Measurements from ENCODE around the gene EGLN3.

The EGLN3 gene

DNA sequence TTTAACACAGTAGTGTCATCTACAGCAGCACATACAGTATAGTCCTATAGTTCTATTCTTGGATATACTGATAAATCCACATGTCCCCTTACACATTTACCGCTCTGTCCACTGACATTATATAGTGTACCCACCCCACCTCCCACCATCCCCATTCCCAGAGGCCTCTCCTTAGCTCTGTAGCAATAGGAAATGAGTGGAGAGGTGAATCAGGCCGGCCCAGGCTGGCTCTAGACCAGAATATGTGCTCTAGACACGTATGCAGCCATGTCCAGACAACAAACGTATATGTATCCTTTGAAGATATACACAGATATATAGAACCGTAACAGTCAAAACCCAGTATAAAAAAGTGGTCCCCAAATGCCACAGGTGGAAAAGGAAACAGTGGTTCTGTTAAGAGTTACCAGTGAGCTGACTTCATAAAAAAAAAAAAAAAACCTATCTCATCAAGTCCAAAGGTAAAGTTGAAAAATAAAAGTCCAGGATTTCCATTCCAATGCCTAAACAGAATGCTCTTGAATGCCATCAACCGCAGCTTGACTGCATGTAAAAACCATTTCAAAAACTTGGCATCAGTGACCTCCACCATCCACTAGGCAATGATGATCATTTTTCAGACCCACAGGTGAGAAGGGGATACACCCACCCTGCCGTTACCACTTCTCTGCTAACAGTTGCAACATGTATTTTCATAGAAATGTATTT lies 16.7 kb downstream of the EGLN3 start:
- H3K4me1 ChIP-seq (ENCODE audit: control insufficient read depth, insufficient read depth, low read length) = peaks cover 31% of the 10 kb centered on the region

DNA sequence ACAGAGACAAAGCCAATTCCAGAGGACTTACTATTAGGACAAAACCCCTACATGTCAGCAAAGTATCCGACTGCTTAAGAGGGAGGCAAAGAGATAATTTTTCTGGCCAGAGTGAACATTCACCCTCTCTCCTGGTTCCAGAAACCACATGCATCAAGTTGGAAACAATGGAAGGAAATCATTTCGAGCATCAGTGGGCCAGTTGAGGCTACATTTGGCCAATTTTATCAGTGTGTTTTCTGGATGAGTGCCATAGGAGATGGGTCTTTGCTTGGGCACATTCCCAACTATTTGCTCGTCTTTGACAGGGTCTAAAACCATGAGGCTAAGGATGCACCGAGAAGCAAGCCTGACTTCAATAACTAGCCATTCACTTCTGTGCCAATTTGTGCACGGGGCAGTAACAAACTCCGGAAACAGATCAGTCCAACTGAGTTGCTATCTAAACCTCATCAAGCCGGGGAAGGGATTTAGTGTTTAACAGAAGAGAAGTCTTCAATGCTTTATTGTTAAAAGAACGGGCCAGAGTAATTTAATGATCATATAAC lies 17.4 kb downstream of the EGLN3 start:
- no peak overlapping the region for H3K4me3 ChIP-seq (ENCODE audit: low read depth, low read length)
- ChIA-PET POLR2A (interaction anchor here (1.4 kb wide), 1 partner anchor 17 kb away, joined by 5 read pairs; the partner anchor contains the start of gene EGLN3), CTCF (interaction anchor here (0.8 to 0.9 kb wide), 2 partner anchors 76 to 84 kb away, joined by 3 read pairs; no protein-coding TSS in a partner anchor)
- TF ChIP-seq TRIM28 (IDR thresholded peaks at IDR 0.05; ENCODE audit: borderline replicate concordance, low read length) (0 out of 2 replicates have a peak, but pooled peaks have one; percentile 45), KLF8 (tag by site-specific recombination; IDR thresholded peaks at IDR 0.05) (0 out of 2 replicates have a peak, but pooled peaks have one; percentile 8), ZNF16 (tag by site-specific recombination; IDR thresholded peaks at IDR 0.05; ENCODE audit: low read depth) (no peak)
- TF ChIP-seq, protein P1, sequence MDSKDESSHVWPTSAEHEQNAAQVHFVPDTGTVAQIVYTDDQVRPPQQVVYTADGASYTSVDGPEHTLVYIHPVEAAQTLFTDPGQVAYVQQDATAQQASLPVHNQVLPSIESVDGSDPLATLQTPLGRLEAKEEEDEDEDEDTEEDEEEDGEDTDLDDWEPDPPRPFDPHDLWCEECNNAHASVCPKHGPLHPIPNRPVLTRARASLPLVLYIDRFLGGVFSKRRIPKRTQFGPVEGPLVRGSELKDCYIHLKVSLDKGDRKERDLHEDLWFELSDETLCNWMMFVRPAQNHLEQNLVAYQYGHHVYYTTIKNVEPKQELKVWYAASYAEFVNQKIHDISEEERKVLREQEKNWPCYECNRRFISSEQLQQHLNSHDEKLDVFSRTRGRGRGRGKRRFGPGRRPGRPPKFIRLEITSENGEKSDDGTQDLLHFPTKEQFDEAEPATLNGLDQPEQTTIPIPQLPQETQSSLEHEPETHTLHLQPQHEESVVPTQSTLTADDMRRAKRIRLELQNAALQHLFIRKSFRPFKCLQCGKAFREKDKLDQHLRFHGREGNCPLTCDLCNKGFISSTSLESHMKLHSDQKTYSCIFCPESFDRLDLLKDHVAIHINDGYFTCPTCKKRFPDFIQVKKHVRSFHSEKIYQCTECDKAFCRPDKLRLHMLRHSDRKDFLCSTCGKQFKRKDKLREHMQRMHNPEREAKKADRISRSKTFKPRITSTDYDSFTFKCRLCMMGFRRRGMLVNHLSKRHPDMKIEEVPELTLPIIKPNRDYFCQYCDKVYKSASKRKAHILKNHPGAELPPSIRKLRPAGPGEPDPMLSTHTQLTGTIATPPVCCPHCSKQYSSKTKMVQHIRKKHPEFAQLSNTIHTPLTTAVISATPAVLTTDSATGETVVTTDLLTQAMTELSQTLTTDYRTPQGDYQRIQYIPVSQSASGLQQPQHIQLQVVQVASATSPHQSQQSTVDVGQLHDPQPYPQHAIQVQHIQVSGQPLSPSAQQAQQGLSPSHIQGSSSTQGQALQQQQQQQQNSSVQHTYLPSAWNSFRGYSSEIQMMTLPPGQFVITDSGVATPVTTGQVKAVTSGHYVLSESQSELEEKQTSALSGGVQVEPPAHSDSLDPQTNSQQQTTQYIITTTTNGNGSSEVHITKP (tag by site-specific recombination; IDR thresholded peaks at IDR 0.05) = peak; percentile 40; the same call in 1 of the 2 replicates
- peaks cover 31% of the 10 kb centered on the region for H3K4me1 ChIP-seq (ENCODE audit: control insufficient read depth, insufficient read depth, low read length)
- no peaks in the 10 kb centered on the region for H3K9me3 ChIP-seq (ENCODE audit: control insufficient read depth, insufficient read depth, low read depth, low read length)
- H3K27ac ChIP-seq (ENCODE audit: extremely low read depth, low read depth, low read length) = peak overlapping the region; percentile 47; the same call in 1 of the 2 replicates
- H3K36me3 ChIP-seq (ENCODE audit: control insufficient read depth in 2 of 2, insufficient read depth in 1 of 2, low read length in 2 of 2) = peaks cover 0 to 12% of the 10 kb centered on the region in 2 experiments; a peak in 2 of 3 replicates

More for the DNA sequence above, 16.7 kb downstream of the EGLN3 start:
- Histone ChIP-seq H3K36me3 (ENCODE audit: control insufficient read depth in 2 of 2, insufficient read depth in 1 of 2, low read length in 2 of 2) (peaks cover 0 to 5% of the 10 kb centered on the region in 2 experiments; a peak in 2 of 3 replicates), H3K4me3 (ENCODE audit: low read depth, low read length) (no peak overlapping the region), H3K9me3 (ENCODE audit: control insufficient read depth, insufficient read depth, low read depth, low read length) (no peaks in the 10 kb centered on the region), H3K27ac (ENCODE audit: extremely low read depth, low read depth, low read length) (no peak overlapping the region)
- POLR2A ChIA-PET = no interaction called here
- CTCF ChIA-PET = interaction anchor here (0.6 kb wide), 1 partner anchor 14 kb away, joined by 3 read pairs; no protein-coding TSS in a partner anchor
- no peak for TF ChIP-seq ZNF112 (tag by site-specific recombination; IDR thresholded peaks at IDR 0.05)
- 0 out of 2 replicates have a peak, but pooled peaks have one; percentile 17 for TF ChIP-seq SCRT2 (tag by site-specific recombination; IDR thresholded peaks at IDR 0.05)
- TF ChIP-seq WT1 (tag by site-specific recombination; IDR thresholded peaks at IDR 0.05) = no peak

DNA sequence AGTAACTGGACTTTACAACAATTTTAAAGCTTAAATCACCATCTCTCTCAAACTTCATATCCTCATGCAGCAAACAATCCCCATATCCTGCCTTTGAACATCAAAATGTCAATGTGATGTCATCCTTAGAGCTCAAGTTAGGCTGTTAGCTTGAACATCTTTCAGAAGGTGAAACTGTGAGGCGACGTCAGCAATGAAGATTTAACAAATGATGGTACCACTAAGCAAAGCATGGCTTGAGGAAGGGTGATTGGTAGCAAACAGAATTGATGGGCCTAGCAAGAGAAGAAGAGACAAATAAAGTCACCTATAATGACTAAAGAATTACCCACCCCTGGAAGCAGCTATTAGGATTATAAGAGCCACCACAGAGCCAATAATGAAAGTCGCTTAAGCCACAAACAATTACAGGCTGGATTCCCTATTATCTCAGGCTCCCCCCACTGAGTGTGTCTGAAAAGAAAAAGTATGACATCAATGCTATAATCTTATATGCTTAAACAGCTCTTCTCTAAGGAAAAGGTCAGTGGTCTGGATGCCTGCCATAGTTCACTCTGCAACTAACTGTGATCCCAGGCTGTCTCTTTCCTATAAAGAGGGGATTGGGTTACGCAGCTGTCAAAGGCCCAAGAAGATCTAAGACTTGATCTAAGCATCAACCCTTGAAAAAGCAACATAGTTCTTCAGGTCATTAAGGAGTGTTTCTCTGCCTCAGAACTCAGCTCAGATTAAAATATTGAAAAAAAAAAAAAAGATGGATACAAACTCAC lies 18.1 kb downstream of the EGLN3 start:
- Histone ChIP-seq H3K27ac (ENCODE audit: extremely low read depth, low read depth, low read length) (peak overlapping the region; percentile 47; the same call in 1 of the 2 replicates), H3K4me1 (ENCODE audit: control insufficient read depth, insufficient read depth, low read length) (peaks cover 25% of the 10 kb centered on the region), H3K36me3 (ENCODE audit: control insufficient read depth in 2 of 2, insufficient read depth in 1 of 2, low read length in 2 of 2) (peaks cover 0 to 19% of the 10 kb centered on the region in 2 experiments; a peak in 2 of 3 replicates), H3K9me3 (ENCODE audit: control insufficient read depth, insufficient read depth, low read depth, low read length) (no peaks in the 10 kb centered on the region), H3K4me3 (ENCODE audit: low read depth, low read length) (no peak overlapping the region)
- ChIA-PET CTCF (interaction anchor here (0.8 to 0.9 kb wide), 2 partner anchors 76 to 83 kb away, joined by 3 read pairs; no protein-coding TSS in a partner anchor), POLR2A (interaction anchor here (1.4 kb wide), 1 partner anchor 18 kb away, joined by 5 read pairs; the partner anchor contains the start of gene EGLN3)
- peak; percentile 61 for TF ChIP-seq IKZF3 (tag by site-specific recombination; IDR thresholded peaks at IDR 0.05)
- TF ChIP-seq ZNF843 (tag by site-specific recombination; IDR thresholded peaks at IDR 0.05) = 0 out of 2 replicates have a peak, but pooled peaks have one; percentile 31
- TF ChIP-seq ZNF10 (tag by site-specific recombination; IDR thresholded peaks at IDR 0.05) = 0 out of 2 replicates have a peak, but pooled peaks have one; percentile 6
- TF ChIP-seq KLF10 (tag by site-specific recombination; IDR thresholded peaks at IDR 0.05) = 0 out of 2 replicates have a peak, but pooled peaks have one; percentile 15
- TF ChIP-seq, protein P2, sequence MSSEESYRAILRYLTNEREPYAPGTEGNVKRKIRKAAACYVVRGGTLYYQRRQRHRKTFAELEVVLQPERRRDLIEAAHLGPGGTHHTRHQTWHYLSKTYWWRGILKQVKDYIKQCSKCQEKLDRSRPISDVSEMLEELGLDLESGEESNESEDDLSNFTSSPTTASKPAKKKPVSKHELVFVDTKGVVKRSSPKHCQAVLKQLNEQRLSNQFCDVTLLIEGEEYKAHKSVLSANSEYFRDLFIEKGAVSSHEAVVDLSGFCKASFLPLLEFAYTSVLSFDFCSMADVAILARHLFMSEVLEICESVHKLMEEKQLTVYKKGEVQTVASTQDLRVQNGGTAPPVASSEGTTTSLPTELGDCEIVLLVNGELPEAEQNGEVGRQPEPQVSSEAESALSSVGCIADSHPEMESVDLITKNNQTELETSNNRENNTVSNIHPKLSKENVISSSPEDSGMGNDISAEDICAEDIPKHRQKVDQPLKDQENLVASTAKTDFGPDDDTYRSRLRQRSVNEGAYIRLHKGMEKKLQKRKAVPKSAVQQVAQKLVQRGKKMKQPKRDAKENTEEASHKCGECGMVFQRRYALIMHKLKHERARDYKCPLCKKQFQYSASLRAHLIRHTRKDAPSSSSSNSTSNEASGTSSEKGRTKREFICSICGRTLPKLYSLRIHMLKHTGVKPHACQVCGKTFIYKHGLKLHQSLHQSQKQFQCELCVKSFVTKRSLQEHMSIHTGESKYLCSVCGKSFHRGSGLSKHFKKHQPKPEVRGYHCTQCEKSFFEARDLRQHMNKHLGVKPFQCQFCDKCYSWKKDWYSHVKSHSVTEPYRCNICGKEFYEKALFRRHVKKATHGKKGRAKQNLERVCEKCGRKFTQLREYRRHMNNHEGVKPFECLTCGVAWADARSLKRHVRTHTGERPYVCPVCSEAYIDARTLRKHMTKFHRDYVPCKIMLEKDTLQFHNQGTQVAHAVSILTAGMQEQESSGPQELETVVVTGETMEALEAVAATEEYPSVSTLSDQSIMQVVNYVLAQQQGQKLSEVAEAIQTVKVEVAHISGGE (tag by site-specific recombination; conservative IDR thresholded peaks at IDR 0.05; ENCODE audit: low read depth) = no peak
- no peak for TF ChIP-seq GLIS2 (tag by site-specific recombination; IDR thresholded peaks at IDR 0.05)
- TF ChIP-seq OSR2 (tag by site-specific recombination; IDR thresholded peaks at IDR 0.05) = peak; percentile 77
- TF ChIP-seq TRIM28 (IDR thresholded peaks at IDR 0.05; ENCODE audit: borderline replicate concordance, low read length) = 0 out of 2 replicates have a peak, but pooled peaks have one; percentile 31
- peak; percentile 29; the same call in 1 of the 2 replicates for TF ChIP-seq ZXDB (tag by site-specific recombination; IDR thresholded peaks at IDR 0.05)
- TF ChIP-seq ZNF548 (tag by site-specific recombination; IDR thresholded peaks at IDR 0.05) = no peak
- TF ChIP-seq KLF8 (tag by site-specific recombination; IDR thresholded peaks at IDR 0.05) = 0 out of 2 replicates have a peak, but pooled peaks have one; percentile 45
- TF ChIP-seq ZNF529 (tag by site-specific recombination; IDR thresholded peaks at IDR 0.05; ENCODE audit: insufficient replicate concordance) = no peak
- TF ChIP-seq ZNF302 (tag by site-specific recombination; IDR thresholded peaks at IDR 0.05; ENCODE audit: low read depth) = no peak
- TF ChIP-seq ZNF600 (tag by site-specific recombination; IDR thresholded peaks at IDR 0.05) = peak; percentile 71
- TF ChIP-seq SP7 (tag by site-specific recombination; IDR thresholded peaks at IDR 0.05) = peak; percentile 86

Measured in HEK293 (cell line).